IMR-90 (cell line): ENCODE data around the gene USH2A. TPM values are rescaled to one million over a fixed set of nuclear protein-coding genes. Genes with fewer than 3 reads are reported as not detected.

Source experiments
- ATAC-seq: fragments of 200-7000 bp; cut with Tn5 transposase; 2 replicates; pipeline ENCODE4 v1.9.1; 2020; ENCODE audit warnings: low read depth, mild to moderate bottlenecking, moderate library complexity
- BruUV-seq: library from RNA; stranded (reverse); fragments of 400-500 nt; replicated peaks from 2 replicates; lab custom pipeline; 2021; lab: Mats Ljungman, UMichigan
- CTCF ChIA-PET: fragments of 300-600 bp; formaldehyde crosslinking; extraction: SDS; loops from one replicate; lab custom pipeline; 2021; ENCODE audit warnings: antibody characterized with exemption; lab: Yijun Ruan, JAX
- POLR2A ChIA-PET: fragments of 300-600 bp; sonication (Branson Sonifier 250); formaldehyde crosslinking; loops from one replicate; lab custom pipeline; 2022; ENCODE audit warnings: antibody characterized with exemption; ENCODE audit not compliant: unreplicated experiment; lab: Charles Lee
- DNase-seq: peaks from one replicate; pipeline ENCODE4 v3.0.0; 2013
- H2AFZ ChIP-seq: replicated peaks from 2 replicates; pipeline ENCODE3; 2013; ENCODE audit warnings: low read length, mild to moderate bottlenecking; ENCODE audit not compliant: poor library complexity
- H2AK5ac ChIP-seq: 2 replicates; pipeline ENCODE4 v1.6.1; 2013; ENCODE audit warnings: low read depth, low read length, inconsistent platforms
- H2AK9ac ChIP-seq: replicated peaks from 2 replicates; pipeline ENCODE3; 2013; ENCODE audit warnings: mild to moderate bottlenecking, low read depth, low read length, moderate library complexity; ENCODE audit not compliant: poor library complexity
- H2BK120ac ChIP-seq: 2 replicates; pipeline ENCODE4 v1.6.1; 2013; ENCODE audit warnings: low read depth, low read length, inconsistent platforms
- H2BK15ac ChIP-seq: 3 replicates; pipeline ENCODE4 v1.6.1; 2013; ENCODE audit warnings: low read depth, low read length, inconsistent platforms
- H2BK20ac ChIP-seq: 2 replicates; pipeline ENCODE4 v1.6.1; 2013; ENCODE audit warnings: low read depth, mild to moderate bottlenecking, inconsistent platforms, low read length, moderate library complexity
- H2BK5ac ChIP-seq: 2 replicates; pipeline ENCODE4 v1.6.1; 2013; ENCODE audit warnings: mild to moderate bottlenecking, low read depth, low read length, inconsistent platforms; ENCODE audit not compliant: poor library complexity, severe bottlenecking
- H3K14ac ChIP-seq: replicated peaks from 2 replicates; pipeline ENCODE4 v1.6.1; 2013; ENCODE audit warnings: low read depth, low read length, inconsistent platforms
- H3K18ac ChIP-seq: 2 replicates; pipeline ENCODE4 v1.6.1; 2013; ENCODE audit warnings: low read depth, low read length, control low read depth
- H3K23ac ChIP-seq: 2 replicates; pipeline ENCODE4 v1.6.1; 2013; ENCODE audit warnings: low read depth, low read length, inconsistent platforms
- H3K27ac ChIP-seq: 2 replicates; pipeline ENCODE4 v1.5.1; 2013; ENCODE audit warnings: mild to moderate bottlenecking, control low read depth, low read length; ENCODE audit not compliant: insufficient read depth
- H3K27me3 ChIP-seq: 2 replicates; pipeline ENCODE4 v1.6.1; 2013; ENCODE audit warnings: low read length; ENCODE audit not compliant: control insufficient read depth, insufficient read depth
- H3K36me3 ChIP-seq: 2 replicates; pipeline ENCODE4 v1.6.1; 2013; ENCODE audit warnings: low read length, mixed read lengths; ENCODE audit not compliant: control insufficient read depth, insufficient read depth
- H3K4ac ChIP-seq: 2 replicates; pipeline ENCODE4 v1.6.1; 2013; ENCODE audit warnings: low read depth, low read length, inconsistent platforms
- H3K4me1 ChIP-seq: 2 replicates; pipeline ENCODE4 v1.6.1; 2013; ENCODE audit warnings: low read length, mixed read lengths; ENCODE audit not compliant: control insufficient read depth, insufficient read depth
- H3K4me2 ChIP-seq: 2 replicates; pipeline ENCODE4 v1.6.1; 2013; ENCODE audit warnings: low read depth, mild to moderate bottlenecking, control low read depth, low read length, moderate library complexity
- H3K4me3 ChIP-seq: 2 replicates; pipeline ENCODE4 v1.5.1; 2013; ENCODE audit warnings: low read depth, mild to moderate bottlenecking, control low read depth, low read length, moderate library complexity; ENCODE audit not compliant: insufficient read depth
- H3K56ac ChIP-seq: 2 replicates; pipeline ENCODE4 v1.6.1; 2013; ENCODE audit warnings: low read length, inconsistent platforms; ENCODE audit not compliant: insufficient read depth; ENCODE audit errors: extremely low read depth
- H3K79me1 ChIP-seq, 2 experiments: 2 replicates each; pipeline ENCODE4 v1.6.1; 2013; ENCODE audit warnings: low read length in 2 of 2, inconsistent platforms in 1 of 2, low read depth in 1 of 2
- H3K9ac ChIP-seq: 2 replicates; pipeline ENCODE4 v1.6.1; 2013; ENCODE audit warnings: low read depth, low read length, control low read depth
- H3K9me1 ChIP-seq: 2 replicates; pipeline ENCODE4 v1.6.1; 2013; ENCODE audit warnings: low read length, inconsistent platforms; ENCODE audit not compliant: insufficient read depth
- H3K9me3 ChIP-seq: 2 replicates; pipeline ENCODE4 v1.6.1; 2013; ENCODE audit warnings: low read length; ENCODE audit not compliant: control insufficient read depth, insufficient read depth
- H4K20me1 ChIP-seq: 2 replicates; pipeline ENCODE4 v1.6.1; 2013; ENCODE audit warnings: low read length, inconsistent platforms; ENCODE audit not compliant: insufficient read depth
- H4K5ac ChIP-seq: 2 replicates; pipeline ENCODE4 v1.6.1; 2013; ENCODE audit warnings: mild to moderate bottlenecking, low read depth, low read length, control low read depth
- H4K8ac ChIP-seq, 2 experiments: 2 replicates each; pipeline ENCODE4 v1.6.1; 2013; ENCODE audit warnings: low read depth in 2 of 2, low read length in 2 of 2, control low read depth in 1 of 2, inconsistent platforms in 1 of 2
- H4K91ac ChIP-seq: 2 replicates; pipeline ENCODE4 v1.6.1; 2013; ENCODE audit warnings: low read depth, low read length, inconsistent platforms; ENCODE audit not compliant: insufficient read depth
- RFX5 ChIP-seq: IDR thresholded peaks from 2 replicates; pipeline ENCODE4 v1.8.0; 2012; ENCODE audit warnings: low read depth, mild to moderate bottlenecking, low read length, moderate library complexity
- WGBS, 2 experiments: methylation state at CpG; one replicate each; pipeline versions ENCODE4 v1.1.5 to v1.1.7; 2013; ENCODE audit warnings: missing lambda C conversion rate in 2 of 2; ENCODE audit not compliant: insufficient read length in 1 of 2; ENCODE audit errors: extremely low coverage in 2 of 2; 5-methylcytosine and 5-hydroxymethylcytosine counted together
- dilution Hi-C: fragments of 300-500 bp; cut with HindIII; formaldehyde crosslinking; loops from one replicate; pipeline ENCODE4 v1.14.3; 2018; ENCODE audit warnings: low sequenced_read_pairs; ENCODE audit not compliant: unreplicated experiment
- in situ Hi-C: fragments of 300-500 bp; cut with MboI; formaldehyde crosslinking; loops from 3 replicates; pipeline ENCODE4 v1.14.3; 2019; ENCODE audit warnings: low sequenced_read_pairs, inconsistent platforms, mixed read lengths
- intact Hi-C: fragments of 100-400 bp; cut with micrococcal nuclease; formaldehyde crosslinking; loops from 2 replicates; pipeline ENCODE4 v1.10.0; 2022
- polyA plus RNA-seq, 3 experiments: library from polyadenylated mRNA; depleted of rRNA; stranded (reverse); fragments of >200 nt; gene quantifications; 2 replicates each; pipeline ENCODE4 v1.2.3, GENCODE V29; 2012; ENCODE audit warnings: low replicate concordance in 1 of 3
- total RNA-seq: library from RNA; depleted of rRNA; stranded (reverse); fragments of >200 nt; gene quantifications from 2 replicates; pipeline ENCODE4 v1.2.3, GENCODE V29; 2012

USH2A gene
- total and polyA plus RNA-seq, 2 of the 4 experiments (the other 2 are of a cell fraction) = under 0.01 to 0.02 TPM

- in situ Hi-C loops (no loop called here), intact Hi-C loops (no loop called here), dilution Hi-C loops (no loop called here)
- Histone ChIP-seq H3K18ac (no peak overlapping the region), H3K4me2 (no peak overlapping the region), H2BK5ac (no peak overlapping the region), H2BK120ac (no peak overlapping the region), H3K79me1 (no peaks in the 10 kb centered on the region), H3K14ac (no peak overlapping the region), H3K56ac (no peak overlapping the region), H3K36me3 (no peaks in the 10 kb centered on the region), H2BK15ac (no peak overlapping the region), H4K5ac (no peak overlapping the region), H2AK9ac (no peak overlapping the region), H3K4me3 (no peak overlapping the region), H3K4ac (no peak overlapping the region), H3K9me1 (no peaks in the 10 kb centered on the region), H3K9me3 (no peaks in the 10 kb centered on the region), H3K9ac (no peak overlapping the region), H3K27me3 (no peaks in the 10 kb centered on the region), H3K27ac (no peak overlapping the region), H2BK20ac (no peak overlapping the region), H4K8ac (no peak overlapping the region), H2AFZ (no peak overlapping the region), H2AK5ac (no peak overlapping the region), H3K4me1 (no peaks in the 10 kb centered on the region), H3K23ac (no peak overlapping the region), H4K91ac (no peak overlapping the region), H4K20me1 (no peaks in the 10 kb centered on the region)
- TF ChIP-seq RFX5 = no peak
- POLR2A ChIA-PET = no interaction called here
- ATAC-seq (no peak), DNase-seq (no peak)
- CTCF ChIA-PET = no interaction called here
- 75% methylated on average over 2 of the region's 5 CpGs; no CpG with 5 or more reads in 1 of the 2 experiments for WGBS, 2 experiments
- BruUV-seq = no TSS peak
Observed at GRCh38 chr1:216250861-216251260, 172.4 kb downstream of the USH2A start.
